ENCODE measurements around the gene ENO2.

The ENO2 gene

DNA sequence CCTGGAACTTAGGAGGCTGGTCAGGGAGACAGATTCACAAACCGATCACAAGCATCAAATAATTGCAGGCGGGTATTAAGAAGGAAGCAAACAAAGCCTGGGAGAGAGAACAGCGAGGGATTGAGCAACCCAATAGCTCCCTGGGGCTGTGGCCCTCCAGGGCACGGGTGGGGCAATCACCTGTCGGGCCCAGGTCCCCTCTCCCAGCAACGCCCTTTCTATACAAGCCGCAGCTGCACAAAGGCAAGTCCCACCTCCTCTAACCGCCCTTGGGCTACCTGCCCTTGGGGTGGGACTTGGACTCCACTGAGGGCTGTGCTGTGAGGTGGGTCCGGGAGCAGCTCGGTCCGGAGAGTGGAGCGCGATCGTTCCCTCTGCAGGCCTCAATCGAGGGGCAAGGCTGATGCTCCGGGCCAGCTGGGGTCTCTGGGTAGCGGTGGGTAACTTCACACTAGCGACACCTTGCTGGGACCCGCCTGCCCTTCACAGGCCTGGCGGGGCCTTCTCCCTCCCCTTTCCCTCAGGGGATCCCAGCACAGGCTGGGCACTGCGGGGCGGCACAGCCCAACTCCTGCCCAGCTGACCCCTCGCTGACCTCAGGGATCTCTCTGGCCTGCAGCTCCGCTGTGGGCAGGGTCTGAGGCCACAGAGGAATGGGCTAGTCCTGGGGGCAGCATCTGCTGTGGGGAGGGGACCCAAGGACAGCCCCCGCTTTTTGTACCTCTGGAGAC is 48.1 kb downstream of the ENO2 start:
- DNase-seq, result peak; percentile 15

DNA sequence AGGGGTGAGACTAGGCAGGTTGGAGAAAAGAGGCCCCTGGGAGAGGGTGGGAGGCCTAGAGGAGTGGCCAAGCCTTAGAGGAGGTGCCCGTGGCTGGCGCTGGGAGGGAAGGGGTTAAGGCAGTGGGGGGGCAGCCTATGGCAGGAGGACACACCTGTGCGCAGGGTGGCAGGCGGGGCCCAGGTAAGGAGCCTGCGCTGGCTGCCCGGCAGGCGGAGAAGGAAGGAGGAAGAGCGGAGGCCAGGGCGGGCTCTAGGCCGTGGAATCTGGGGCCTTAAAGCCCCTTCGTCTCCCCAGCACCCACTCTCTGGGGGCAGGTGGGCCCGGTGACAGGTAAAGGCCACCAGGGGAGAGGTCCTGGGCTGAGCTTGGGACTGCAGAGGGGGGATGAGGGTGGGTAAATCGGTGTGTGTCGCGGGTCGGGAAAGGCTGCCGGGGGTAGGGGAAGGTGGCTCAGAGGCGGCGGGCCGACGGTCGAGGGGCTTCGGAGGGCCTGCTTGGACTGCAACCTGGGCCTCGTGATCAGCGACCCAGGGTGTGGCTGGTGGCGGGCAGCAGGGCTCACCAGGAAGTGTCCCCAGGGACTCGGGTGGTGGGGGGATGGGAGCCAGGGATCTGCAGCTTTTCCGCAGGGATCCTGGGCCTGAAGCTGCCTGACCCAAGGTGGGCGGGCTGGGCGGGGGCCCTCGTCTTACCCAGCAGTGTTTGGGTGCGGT is 48.8 kb downstream of the ENO2 start:
- peak; percentile 7 for DNase-seq

DNA sequence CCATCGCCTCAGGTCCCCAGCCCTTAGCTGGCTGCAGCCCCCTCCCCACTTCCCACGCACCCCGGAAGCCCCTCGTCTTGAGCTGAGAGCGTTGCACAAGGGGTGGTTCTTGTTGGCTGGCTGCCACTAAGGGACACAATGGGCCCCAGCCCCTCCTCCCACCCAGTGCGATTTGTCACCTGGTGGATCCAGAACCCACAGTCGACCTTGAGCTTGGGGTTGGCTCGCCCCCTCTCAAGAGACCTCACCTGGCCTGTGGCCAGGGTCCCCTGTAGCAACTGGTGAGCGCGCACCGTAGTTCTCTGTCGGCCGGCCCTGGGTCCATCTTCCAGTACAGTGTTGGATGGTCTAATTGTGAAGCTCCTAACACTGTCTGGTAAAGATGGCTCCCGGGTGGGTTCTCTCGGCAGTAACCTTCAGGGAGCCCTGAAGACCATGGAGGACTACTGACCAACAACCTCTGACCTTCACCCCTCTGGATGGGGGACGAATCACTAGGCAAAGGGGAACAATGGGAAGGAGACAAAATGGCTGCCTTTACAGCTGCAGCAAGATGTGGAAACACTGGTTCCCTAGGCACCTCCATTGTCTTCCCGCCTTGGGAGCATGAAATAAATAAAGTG is 49.5 kb downstream of the ENO2 start:
- DNase-seq, result peak; percentile 11

DNA sequence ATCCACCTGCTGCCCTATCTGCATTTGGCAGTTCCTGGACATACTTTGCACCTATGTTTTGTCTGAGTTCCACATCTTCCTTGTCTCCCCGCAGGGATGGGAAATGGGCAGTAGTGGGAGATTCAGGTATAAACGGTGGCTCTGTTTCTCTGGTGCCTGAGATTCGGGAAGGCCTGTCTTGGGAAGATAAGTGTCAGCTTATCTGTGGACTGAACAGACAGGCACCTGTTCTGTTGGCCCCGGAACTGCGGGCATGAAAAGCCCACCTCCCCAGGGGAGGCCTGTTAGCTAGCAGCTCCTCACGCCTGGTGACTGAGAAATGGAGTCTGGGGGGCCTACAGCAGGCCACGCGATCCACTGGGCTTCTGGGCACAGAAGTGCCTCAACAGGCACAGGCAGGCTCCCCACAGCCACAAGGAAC is 50.2 kb downstream of the ENO2 start:
- DNase-seq, result peak; percentile 59

DNA sequence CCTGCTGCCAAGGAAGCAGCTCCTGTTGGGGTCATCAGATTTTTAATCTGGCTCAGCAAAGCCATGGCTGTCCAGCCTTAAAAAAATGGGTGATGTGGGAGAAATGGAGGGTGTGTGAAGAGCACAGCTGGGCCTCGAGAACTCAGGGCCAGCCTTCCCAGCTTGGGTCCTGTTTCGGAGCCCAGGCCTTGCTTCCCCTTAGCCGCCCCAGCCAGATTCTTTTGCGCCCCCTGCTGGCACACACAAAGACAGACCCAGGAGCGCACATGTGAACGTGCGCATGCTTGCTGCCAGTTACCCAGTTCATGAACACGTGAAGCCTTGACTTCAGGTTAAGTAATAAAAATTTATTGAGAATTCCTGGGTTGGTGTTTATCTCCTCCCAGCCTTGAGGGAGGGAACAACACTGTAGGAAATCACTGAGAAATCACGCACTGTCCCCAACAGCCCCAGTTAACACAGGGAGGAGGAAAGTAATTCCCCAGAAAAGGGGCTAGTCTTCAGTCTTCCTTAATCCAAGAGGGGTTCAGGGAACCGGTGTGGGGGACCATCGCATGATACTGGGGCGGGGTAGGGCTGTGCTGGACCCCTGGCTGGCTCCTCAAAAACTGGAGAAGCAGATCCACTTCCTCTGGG is 50.8 kb downstream of the ENO2 start:
- peak; percentile 95 for DNase-seq

DNA sequence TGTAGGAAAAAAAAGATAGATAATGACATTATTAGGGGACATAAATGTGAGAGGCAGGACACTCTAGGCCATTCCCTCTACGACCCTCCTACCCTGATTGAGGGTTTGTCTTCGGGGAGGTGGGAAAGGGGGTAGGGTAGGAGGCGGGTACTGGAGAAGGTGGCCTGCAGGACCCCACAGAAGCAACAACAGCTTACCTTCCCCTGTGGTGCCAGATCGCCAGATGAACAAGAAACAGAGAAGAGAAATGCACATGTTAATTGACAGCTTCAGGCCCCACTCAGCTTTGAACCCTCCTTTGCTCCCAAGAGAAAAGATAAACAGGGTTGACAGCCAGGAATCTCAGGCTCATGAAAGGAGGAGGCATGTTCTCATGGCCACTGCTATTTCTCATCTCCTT is 51.3 kb downstream of the ENO2 start:
- no peak for DNase-seq

DNA sequence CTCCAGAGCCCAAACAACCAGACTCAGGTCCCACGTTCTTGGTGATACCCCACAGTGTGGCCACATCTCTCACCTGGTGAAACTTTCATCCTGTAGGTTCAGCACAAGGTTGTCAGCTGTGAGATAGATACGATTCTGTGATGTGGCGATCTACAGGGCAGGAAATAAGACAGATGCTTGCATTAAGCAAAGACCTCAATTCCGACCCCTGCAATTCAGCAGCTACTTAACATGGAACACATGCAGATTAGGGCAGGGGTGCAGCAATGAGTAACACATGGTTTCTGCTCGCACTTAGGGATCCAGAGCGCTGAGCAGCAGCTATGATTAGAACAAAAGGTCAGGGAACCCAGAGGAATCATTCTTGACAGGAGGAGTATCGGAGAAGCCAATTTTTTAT is 52.0 kb downstream of the ENO2 start:
- no peak for DNase-seq

DNA sequence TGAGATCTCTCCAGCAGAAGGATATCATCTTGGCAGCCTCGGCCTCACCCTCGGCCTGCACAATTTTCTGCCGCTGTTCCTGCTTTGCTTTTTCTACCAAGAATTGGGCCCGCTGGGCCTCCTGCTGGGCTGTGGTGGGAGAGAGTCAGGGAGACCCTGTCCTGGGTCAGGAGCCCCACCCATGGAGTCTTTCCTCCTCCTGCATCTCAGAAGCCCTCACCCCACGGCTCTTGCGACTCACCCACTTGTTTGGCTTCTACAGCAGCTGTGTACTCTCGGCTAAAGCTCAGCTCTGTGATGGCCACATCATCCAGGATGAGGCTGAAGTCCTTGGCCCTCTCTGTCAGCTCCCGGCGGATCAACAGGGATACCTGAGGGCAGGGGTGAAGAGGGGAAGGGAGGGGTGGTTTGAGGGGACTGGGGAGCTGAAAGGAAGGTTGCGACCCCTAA is 53.3 kb downstream of the ENO2 start:
- no peak for DNase-seq

DNA sequence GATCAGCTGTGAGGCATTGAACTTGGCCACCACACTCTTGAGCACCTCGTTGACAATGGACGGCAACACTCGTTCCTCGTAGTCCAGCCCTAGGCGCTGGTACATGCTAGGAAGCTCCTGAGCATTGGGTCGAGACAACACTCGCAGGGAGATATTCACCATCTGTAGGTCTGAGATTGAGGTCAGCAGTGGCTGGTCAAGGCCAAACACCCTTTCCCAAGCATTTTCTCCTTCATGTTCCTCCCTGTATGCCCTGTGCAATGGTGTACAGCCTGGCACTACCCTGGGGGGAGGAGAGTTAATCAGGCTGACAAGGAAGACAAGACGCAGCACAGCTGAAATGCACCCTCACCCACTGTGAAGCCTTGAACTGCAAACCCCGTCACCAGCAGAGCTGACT is 54.0 kb downstream of the ENO2 start:
- DNase-seq, result no peak

DNA sequence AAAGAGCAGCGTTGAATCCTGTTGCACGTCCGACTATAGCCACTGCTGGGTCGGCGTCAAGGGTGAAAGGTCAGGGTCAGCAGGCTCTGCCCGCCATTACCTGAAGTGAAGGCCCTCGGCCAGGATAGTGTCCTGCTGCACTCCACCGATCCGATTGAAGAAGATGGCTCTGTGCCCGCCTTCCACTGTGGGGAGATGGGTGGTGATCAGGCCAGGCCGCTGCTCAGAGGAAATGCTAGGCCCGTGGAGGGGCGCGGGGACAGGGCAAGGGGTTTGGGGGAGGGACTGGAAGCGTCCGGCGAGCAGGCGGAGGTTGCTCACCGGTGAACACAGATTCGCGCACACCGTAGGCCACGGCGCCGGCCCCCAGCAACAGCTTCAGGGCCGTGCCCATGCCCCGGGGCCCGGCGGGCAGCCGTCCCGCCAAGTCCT is 55.7 kb downstream of the ENO2 start:
- DNase-seq, result no peak
